NOMO-1 treated with DMSO at 0.1 percent for 48 hours (cell line): Measurements from ENCODE around the gene IHH.

Experiments
- DNase-seq: peaks from one replicate; lab custom pipeline; 2025; ENCODE audit not compliant: unreplicated experiment; lab: John Stamatoyannopoulos, UW

Gene IHH

DNA sequence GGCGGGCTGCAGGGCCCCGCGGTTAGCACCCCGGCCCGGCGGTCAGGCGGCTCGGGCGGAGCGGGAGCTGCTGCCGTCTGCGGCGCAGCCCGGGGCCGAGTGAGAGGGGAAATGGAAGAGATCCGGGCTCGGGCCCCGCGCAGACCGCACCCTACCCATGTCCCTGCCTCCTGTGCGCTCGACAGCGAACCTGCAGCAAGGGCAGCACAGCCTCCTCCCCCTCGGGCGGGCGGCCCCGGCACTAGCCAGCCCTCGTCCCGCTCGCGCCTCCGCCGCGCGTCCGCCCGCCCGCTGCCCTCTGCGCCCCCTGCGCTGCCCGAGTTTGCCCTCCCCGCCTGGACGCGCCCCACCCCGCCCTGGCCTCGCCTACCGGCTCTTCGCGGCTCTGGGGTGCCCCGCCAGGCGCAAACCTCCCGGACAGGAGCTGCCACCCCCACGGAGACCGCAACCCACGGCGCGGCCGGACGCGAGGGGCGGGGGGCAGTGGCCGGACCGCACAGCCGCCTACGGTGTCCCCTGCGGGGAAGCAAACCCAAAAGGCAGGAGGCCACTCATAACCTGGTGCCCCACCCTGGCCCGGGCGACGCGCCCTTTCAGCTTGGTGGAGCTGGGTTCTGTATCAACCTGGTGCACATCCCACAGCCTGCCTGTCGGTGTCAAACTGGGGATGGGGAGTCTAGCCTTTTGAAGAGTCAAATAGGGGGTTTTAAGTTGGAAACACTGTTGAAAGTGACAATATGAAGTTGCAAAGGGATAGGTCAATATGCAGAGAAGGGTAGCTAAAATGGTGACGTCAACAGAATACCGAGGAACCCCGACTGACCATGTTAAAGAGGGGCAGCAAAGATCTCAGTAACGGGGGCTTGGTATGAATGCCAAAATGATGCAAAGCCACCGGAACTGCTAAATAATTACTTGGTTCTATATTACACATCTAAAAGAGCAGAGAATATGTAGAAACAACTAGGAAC is at the start of gene IHH:
TSS of gene IHH (minus strand) at position 101 of the 971 bp plus-strand sequence. CDS start 454 bp downstream, outside the sequence.
- peak; percentile 27 for DNase-seq

DNA sequence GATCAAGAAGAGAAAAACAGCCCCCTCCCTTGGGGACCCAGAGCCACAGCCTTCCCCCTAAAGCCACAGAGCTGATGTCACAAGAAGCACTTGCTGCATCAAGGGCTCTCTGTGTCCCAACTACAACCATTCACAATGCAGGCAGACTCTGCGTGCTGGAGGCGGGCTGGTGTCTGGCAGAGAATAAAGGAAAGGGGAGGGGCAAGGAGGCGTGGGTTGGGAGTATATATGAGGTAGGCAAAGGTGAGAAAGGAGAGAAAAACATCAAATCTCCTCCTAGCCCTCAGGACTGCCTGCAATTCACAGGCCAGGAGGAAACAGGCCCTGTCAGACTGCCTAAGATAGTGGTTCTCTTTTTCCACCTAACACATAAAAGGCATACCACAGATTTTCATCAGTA is 48.8 kb upstream of the IHH start:
- peak; percentile 80 for DNase-seq

DNA sequence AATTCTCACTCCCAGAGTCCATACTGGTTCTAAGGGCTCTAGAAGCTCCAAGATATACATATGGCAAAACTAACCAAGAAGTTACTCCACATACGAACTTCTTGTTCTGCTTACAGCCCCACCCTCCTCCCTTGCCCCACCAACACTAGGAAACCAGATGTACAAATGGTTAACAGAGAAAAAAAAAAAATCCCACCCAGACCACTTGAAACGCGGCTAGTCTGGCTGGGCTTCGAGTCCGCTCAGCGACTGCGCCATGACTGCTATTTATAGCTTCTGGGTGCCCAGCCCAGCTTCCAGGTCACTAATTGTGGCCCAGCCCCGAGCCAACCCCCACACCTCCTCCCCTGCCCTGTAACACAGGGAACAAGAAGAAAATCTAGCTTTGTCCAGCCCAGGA is 47.0 kb upstream of the IHH start:
- DNase-seq = no peak

DNA sequence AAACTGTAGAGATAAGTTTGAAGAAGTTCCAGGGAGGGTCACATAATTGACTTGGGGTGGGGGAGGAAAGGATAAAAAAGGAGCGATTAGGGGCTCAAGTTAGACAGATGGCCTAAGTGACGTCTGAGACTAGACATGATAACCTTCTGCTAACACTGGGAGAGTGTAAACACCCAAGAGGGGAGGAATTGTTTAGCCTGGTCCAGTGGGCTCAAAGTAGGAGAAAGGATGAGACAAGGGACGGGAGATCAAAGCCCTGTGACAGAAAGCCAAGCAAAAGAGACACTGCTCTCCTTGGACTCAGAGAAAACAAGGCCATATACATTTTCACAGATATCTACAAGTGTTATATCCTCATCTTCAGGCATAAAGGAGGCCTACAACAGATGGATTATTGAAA is 45.5 kb upstream of the IHH start:
- no peak for DNase-seq

DNA sequence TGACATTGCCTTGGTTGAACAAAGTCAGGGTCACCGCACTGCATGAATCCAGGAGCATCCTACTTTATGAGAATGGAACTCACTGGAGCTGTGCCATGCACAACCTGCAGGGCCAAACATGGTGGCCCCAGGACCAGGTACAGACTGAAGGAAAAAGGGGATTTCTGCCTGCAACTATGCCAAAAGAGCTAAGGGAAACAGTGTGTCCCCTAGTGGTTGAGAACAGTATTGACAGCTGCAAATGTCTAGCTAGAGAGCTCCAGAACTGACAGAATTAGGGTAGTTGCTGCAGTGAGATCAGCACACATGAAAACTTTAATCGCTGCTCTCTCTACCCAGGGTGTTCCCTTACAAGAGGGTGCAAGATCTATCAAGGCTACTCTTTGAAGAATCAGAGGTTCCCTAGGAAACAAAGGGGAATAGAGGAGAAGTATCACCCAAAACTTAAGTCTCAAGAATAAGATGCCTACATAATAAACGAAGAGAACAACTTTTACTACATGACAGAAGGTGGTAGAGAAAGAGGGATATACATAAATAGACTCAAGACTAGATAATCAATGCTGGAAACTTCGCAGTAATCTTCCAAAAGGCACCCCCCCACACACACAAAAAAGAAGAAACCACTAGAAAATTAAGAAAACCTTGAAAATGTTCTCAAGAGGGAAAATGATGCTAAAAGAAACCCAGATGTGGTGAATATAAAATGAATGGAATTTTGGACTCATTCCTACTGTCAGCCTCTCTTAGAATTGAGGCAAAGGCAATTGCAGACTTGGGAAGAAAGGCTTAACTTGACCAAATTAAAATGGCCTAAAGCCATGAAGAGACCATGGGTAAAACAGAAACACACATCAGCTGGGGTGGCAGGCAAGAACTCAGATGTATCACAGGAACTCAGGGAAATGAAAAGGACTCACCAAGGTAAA is 43.6 kb upstream of the IHH start:
- DNase-seq = peak; percentile 55

DNA sequence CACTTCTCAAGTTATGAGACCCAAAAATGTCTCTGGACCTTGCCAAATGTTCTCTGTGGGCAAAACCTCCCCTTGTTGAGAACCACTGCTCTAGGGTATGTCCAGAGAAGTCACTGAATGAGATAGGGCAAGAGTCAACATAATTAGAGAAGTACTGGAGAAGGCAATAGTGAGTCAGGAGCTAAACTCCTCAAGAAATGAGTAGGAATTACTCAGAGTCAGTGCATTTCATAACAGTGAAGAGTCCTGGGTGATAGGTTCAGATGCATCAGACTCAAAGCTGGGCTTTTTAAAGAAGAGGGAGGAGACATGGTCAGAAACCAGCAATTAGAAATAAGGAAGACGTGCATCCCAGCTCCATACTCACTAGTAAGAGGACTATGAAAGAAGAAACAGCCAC is 38.6 kb upstream of the IHH start:
- DNase-seq = peak; percentile 27

DNA sequence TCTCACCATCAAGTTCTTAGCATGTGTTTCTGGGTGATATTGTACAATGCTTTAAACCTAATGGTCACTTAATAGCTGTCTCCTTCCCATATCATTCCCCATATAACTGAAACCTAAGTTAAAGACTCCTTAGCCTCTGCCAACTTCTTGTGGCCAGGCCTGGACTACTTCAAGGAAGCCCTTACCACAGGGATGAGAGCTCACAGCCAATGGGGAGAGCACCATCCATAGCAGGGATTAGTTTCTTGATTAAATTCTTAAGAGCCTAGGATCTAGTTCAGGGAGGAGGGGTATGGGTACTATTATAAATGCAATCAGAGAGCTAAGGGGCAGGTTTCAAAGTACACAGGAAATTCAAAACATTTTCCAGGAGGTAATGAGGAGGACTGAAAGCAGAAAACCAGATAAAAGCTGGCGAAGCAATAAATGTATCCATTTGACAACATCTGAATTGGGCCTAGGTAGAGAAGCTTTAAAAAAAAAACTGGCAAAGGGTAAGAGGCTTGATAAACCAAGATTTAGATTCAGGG is 34.8 kb upstream of the IHH start:
- no peak for DNase-seq

DNA sequence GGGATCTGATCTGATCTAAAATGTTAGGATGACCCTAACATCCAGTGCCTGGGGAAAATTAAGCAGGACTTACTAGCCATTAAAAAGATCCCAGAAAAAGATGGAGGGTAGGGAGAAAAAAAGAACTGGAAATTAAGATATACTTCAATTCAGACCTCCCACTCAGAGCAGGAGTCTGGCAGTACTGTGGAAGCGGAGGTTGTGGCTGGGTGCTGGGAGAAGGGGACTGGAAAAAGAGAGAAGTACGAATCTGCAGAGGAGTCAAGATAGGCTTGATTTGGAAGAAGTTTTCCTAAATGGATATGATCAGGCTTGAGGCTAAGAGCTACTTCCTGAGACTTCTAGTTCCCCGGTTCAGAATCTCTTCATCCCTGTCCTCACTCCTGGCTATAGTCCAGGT is 33.5 kb upstream of the IHH start:
- no peak for DNase-seq

DNA sequence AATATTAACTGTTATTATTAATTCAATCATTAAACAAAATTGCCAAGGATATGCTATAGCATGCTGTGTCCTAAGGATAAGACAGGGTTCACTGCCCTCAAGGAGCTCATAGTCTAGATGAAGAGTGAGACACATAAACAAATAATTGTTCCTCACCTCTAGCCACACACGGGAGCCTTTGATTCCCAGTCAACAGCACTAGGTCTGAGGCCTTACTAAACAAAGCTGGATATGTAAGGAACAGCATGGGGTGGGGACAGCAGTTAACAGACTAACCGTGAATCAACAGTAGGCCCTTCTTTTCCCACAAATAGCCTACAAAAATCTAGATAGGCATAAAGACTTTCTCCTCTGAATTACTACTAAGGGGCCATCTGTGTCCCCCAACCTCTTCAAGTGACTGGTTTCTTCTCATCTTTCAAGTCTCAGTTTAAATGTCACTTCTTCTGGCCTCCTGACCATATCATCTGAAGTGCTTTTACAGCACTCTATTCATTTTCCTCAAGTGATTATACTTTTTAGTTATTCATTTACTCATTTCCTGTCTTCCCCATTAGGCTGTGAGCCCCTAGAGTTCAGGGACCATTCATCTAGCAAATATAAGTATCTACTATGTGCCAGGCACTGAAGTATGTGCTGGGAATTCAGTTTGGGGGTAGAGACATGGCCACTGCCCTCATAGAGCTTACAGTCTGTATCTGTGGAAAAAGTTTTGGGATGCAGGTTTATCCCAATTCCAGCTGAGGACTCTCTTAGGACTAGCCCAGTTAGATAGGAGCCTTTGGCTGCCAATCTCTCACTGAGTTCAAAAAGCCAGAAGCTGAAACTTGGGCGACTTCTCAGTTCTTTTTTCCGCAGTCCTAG is 29.9 kb upstream of the IHH start:
- no peak for DNase-seq

DNA sequence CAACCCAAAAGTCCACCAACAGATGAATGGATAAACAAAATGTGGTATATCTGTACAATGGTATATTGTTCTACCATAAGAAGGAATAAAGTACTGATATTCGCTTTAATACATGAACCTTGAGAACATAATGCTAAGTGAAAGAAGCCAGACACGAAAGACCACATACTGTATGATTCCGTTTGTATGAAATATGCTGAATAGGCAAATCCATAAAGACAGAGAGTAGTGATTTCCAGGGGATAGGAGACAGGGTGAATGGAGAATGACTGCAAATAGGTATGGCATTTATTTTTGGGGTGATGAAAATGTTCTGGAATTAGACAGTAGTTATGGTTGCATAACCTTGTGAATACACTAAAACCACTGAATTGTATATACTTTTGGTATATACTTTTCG is 28.6 kb upstream of the IHH start:
- DNase-seq = no peak

DNA sequence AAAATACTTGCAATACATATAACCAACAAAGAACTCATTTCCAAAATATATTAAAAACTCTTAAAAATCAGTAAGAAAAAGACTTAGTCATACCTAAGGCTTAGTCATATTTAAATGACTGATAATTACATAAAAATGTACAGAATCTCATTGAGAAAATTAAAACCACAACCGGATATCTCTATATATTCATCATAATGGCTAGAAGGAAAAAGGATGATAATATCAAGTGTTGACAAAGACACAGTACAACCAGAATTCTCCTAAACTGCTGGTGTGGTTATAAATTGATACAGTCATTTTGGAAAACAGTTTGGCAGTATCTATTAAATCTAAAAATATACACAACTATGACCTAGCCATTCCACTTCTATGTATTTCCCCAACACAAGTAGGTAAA is 27.1 kb upstream of the IHH start:
- no peak for DNase-seq

DNA sequence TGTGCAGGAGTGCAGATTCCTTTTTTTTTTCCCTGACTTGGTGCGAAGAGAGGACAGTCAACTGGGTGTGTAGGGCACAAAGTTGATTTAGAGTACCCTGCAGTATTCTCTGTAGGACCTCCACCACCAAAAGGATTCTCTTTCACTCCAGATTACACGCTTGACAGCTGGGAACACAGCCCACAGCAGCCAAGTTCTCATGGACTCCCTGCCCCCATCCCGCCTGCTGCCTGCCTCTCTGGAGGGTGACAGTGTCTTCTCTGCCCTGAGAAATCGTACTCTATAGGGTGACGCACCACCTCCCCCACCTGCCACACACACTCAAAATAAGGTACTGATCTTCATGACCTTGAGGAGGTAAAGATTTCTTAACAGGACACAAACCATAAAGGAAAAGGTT is 26.6 kb upstream of the IHH start:
- no peak for DNase-seq

DNA sequence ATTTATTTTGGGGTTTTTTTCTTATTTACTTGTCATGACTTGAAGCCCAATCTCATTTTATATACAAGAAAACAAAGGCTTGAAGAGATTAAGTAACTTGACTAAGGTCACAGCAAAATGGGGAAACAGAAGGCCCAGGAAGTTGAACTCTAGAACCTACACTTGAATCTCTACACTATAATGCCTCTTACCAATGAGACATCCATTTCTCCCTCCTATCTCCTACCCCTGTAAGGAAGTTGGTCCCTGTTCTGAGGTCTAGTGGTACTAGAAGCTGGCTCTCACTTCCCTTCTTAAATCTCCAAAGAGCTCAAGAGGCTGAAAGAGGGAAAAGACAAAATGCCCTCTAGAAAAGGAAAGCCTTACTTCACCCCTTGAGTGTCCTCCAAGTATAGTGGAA is 25.5 kb upstream of the IHH start:
- peak; percentile 43 for DNase-seq

DNA sequence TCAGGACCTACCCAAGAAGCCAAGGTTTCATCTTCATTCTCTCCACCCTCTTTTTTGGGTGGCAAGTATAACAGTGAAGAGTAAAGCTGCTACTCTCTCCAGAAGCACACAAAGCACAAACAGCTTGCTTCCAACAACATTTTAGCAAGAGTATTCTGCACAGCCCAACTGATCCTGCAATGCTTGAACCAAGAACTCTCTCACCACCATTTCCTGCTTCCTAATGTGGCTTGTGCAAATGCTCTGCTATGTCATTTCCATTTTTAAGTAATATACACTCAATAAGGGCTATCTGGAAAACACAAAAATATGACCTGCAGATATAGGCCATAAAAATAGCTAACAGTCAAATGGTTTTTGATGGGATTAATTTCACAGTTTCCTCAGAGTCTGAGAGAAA is 24.1 kb upstream of the IHH start:
- DNase-seq = peak; percentile 15

DNA sequence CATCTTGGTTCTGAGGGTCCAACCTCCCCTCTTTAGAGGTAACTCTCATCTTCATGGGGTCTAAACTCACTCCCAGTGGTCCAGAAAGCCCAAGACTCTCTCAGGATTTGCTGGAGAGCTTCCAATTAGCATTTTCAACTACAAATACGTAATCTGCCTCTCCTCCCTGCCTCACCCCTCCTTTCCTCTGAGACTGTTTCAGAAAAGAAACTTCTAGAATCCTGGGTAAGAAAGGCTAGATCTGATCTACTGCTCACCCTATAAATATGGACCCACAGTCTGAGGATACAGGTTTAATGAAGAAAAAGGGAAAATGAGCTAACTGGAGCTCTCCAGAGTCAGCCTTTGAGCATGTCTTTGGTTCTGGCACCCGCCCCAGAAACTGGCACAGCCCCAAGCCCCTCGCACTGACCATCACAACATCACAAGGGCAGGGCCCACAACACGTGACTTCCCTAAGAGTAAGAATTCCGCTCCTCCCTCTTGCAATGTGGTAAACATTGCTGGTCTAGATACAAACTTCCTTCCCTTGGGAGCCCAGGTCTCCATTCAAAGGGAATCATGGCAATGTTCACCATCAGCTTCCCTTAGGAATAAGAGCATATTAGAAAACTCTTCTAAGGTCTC is 21.7 kb upstream of the IHH start:
- no peak for DNase-seq

DNA sequence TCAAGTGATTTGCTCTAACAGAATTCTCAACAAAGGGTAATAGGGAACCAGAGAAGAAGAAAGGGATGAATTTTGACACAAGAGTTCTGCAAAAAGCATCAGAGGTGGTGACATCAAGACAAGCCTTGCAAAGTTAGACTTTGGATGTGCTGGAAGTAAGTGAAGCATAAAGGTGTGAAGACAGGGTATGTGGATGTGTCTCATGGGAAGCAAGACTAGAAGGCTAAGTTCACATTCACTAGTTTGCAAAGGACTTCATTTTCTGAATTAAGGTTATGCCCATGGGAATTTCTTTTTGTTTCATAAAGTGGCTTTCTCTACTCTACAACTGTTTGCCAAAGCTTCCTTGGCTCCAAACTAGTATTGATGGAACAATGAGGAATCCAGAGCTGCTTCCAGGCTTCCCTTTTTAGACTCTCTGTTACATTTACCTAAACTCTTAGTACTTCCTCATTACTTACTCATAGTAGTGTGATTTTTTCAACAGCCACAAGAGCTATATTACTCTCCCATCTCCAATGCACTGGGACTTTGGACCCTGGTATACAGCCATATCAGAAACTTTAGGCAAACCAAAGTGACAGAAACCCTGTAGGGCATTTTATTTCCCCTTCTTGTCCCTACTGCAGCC is 21.1 kb upstream of the IHH start:
- peak; percentile 65 for DNase-seq

DNA sequence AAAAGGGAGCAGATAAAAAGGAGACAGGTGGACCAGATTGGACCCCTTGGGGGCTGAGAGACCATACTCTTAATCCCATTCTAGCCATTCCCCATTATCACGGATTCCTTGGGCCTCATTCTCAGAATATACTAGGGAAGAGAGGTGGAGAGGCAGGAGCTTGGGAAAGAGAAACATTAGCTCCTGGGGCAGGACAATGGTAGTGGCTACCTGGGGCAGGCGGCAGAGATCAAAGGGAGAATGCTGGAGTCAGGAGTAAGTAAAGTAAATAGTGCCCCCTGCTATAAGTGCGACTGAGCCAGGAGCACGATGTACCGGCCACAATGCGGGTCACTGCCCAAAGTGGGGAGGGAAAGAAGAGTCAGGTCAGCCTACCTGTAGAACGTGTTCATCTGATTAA is 20.4 kb upstream of the IHH start:
- no peak for DNase-seq

DNA sequence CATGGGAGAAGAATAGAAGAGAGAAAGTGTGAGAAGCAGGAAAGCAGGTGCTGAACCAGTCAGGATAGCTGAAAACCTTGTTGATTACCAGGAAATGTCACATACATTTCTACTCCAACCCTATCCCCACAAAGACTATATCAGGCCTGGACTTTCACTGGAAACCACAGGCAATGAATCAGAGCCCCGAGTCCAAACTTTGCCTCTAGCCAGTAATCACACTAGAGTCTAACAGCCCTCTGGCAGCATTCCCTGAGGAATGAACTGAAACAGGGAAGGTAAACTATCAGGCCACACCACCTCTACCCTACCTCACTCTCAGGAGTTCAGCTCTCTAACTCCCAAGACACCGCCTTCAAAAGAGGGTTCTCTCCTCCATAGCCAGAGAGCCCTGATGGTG is 18.7 kb upstream of the IHH start:
- DNase-seq = no peak

DNA sequence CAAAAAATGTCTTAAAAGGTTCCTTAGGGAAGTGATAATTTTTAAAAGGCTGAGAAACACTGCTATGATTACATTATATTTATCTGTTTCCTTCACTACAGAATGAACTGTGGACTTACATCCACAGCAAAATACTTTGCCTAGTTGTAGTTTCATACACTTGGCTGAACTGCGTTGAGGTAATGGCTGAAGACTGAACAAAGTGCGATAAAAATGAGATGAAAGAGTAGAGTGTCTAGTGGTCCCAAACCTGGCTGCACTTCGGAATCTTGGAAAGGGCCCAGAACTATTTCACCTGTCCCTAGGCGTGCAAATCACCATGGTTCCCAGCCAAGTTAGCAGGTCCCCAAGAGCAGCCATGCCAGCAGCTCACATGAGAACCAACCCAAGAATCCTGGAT is 18.2 kb upstream of the IHH start:
- no peak for DNase-seq

DNA sequence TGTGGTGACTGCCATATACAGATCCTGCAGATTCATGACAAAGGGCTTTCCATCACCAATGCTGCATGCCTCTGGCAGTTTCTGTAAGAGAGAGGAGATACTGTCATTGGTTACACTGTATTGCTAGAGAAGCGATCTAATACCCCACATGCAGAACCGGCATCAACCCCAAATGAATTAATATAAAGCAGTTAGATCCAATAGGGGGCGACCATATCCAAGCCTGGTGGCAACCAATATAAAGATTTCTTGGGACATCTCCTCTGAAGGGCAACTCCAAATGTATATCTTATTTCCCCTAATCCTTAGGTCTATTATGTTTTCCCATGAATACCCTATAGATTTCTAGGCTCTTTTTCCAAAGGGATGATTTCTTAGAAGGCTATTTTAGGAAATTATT is 17.4 kb upstream of the IHH start:
- no peak for DNase-seq
